HCT116 (cell line): ENCODE measurements around the gene SYNGR1. TPM values are rescaled to one million over a fixed set of nuclear protein-coding genes. Genes with fewer than 3 reads are reported as not detected.

Experiments used
- ATAC-seq: fragments of 200-7000 bp; cut with Tn5 transposase; 2 replicates; pipeline ENCODE4 v1.9.1; 2020; ENCODE audit warnings: mild to moderate bottlenecking, moderate library complexity
- BruUV-seq: library from RNA; stranded (reverse); fragments of 400-500 nt; replicated peaks from 2 replicates; lab custom pipeline; 2021; lab: Mats Ljungman, UMichigan
- CTCF ChIA-PET: fragments of 300-600 bp; sonication (Branson Sonifier 250); formaldehyde crosslinking; loops from one replicate; lab custom pipeline; 2021; ENCODE audit warnings: antibody characterized with exemption; lab: Charles Lee
- POLR2A ChIA-PET: fragments of 300-600, 350-600 bp; sonication (Branson Sonifier 250); formaldehyde crosslinking; loops from one replicate; lab custom pipeline; 2021; ENCODE audit warnings: antibody characterized with exemption; lab: Charles Lee
- RAD21 ChIA-PET, 2 experiments: fragments of 300-600 bp; sonication (Branson Sonifier 250); formaldehyde crosslinking; loops; one replicate each; lab custom pipeline; 2023; ENCODE audit warnings: low total read pairs in 2 of 2; ENCODE audit not compliant: uncharacterized antibody in 2 of 2, unreplicated experiment in 2 of 2, low non-redundant PET in 1 of 2; lab: Charles Lee
- DNase-seq: peaks from one replicate; pipeline ENCODE4 v3.0.0-alpha.2; 2010; ENCODE audit warnings: low read depth, low spot score
- H2AFZ ChIP-seq: fragments of 200-600 bp; shearing (Covaris generic), sonication (generic); 2 replicates; pipeline ENCODE4 v1.6.1; 2017; ENCODE audit warnings: low read depth, mixed run types, mixed read lengths, antibody characterized with exemption, low read length; ENCODE audit not compliant: poor library complexity, severe bottlenecking
- H3K27ac ChIP-seq: 2 replicates; pipeline ENCODE4 v1.5.1; 2012; ENCODE audit warnings: low read depth, low read length
- H3K27me3 ChIP-seq: fragments of 200-600 bp; sonication (generic); 2 replicates; pipeline ENCODE4 v1.6.1; 2016; ENCODE audit warnings: mixed run types, low read length, mixed read lengths; ENCODE audit not compliant: insufficient read depth
- H3K36me3 ChIP-seq, 2 experiments: fragments of 200-500 bp in 1 of 2; fragments of 200-600 bp in 1 of 2; sonication (Bioruptor generic) in 1 of 2; sonication (generic) in 1 of 2; 2 replicates each; pipeline versions ENCODE4 v1.5.1 to v1.6.1; 2014 to 2016; ENCODE audit warnings: low read length in 2 of 2, inconsistent platforms in 1 of 2, mixed read lengths in 1 of 2, mixed run types in 1 of 2; ENCODE audit not compliant: insufficient read depth in 2 of 2, control insufficient read depth in 1 of 2
- H3K4me1 ChIP-seq, 2 experiments: fragments of 200-600 bp in 1 of 2; sonication (generic) in 1 of 2; 2 replicates each; pipeline versions ENCODE4 v1.5.1 to v1.6.1; 2012 to 2017; ENCODE audit warnings: low read length in 2 of 2, inconsistent platforms in 1 of 2, mild to moderate bottlenecking in 1 of 2, mixed read lengths in 1 of 2, mixed run types in 1 of 2, moderate library complexity in 1 of 2; ENCODE audit not compliant: insufficient read depth in 2 of 2, control insufficient read depth in 1 of 2
- H3K4me2 ChIP-seq: fragments of 200-600 bp; sonication (generic); 2 replicates; pipeline ENCODE4 v1.6.1; 2017; ENCODE audit warnings: mixed run types, low read length, mixed read lengths
- H3K4me3 ChIP-seq, 2 experiments: fragments of 200-600 bp in 1 of 2; sonication (generic) in 1 of 2; replicated peaks in 1 of 2; 2 replicates each; pipeline ENCODE4 v1.5.1; 2011 to 2016; ENCODE audit warnings: low read length in 2 of 2, control low read depth in 1 of 2, low read depth in 1 of 2, mild to moderate bottlenecking in 1 of 2, mixed read lengths in 1 of 2, mixed run types in 1 of 2
- H3K79me2 ChIP-seq: fragments of 200-600 bp; sonication (generic); 2 replicates; pipeline ENCODE4 v1.6.1; 2017; ENCODE audit warnings: mild to moderate bottlenecking, mixed run types, low read length, moderate library complexity, mixed read lengths; ENCODE audit not compliant: insufficient read depth
- H3K9ac ChIP-seq: fragments of 200-600 bp; sonication (generic); 2 replicates; pipeline ENCODE4 v1.6.1; 2016; ENCODE audit warnings: low read length, mixed read lengths
- H3K9me2 ChIP-seq: fragments of 200-600 bp; sonication (generic), shearing (Covaris generic); 2 replicates; pipeline ENCODE4 v1.6.1; 2017; ENCODE audit warnings: mixed run types, mild to moderate bottlenecking, moderate library complexity; ENCODE audit not compliant: insufficient read depth
- H3K9me3 ChIP-seq, 2 experiments: fragments of 200-500 bp in 1 of 2; fragments of 200-600 bp in 1 of 2; sonication (Bioruptor generic) in 1 of 2; sonication (generic) in 1 of 2; 2 replicates each; pipeline ENCODE4 v1.6.1; 2014 to 2017; ENCODE audit warnings: low read length in 2 of 2, mixed read lengths in 2 of 2, inconsistent platforms in 1 of 2, low read depth in 1 of 2, mild to moderate bottlenecking in 1 of 2, mixed run types in 1 of 2, moderate library complexity in 1 of 2; ENCODE audit not compliant: control insufficient read depth in 1 of 2, insufficient read depth in 1 of 2
- H4K20me1 ChIP-seq: fragments of 200-600 bp; sonication (generic), shearing (Covaris generic); 2 replicates; pipeline ENCODE4 v1.6.1; 2017; ENCODE audit warnings: mixed run types, mild to moderate bottlenecking, moderate library complexity; ENCODE audit not compliant: insufficient read depth
- ATF3 ChIP-seq: IDR thresholded peaks from 2 replicates; pipeline ENCODE4 v1.6.1; 2012
- CBX3 ChIP-seq: IDR thresholded peaks from 2 replicates; pipeline ENCODE4 v1.6.1; 2012; ENCODE audit warnings: low read depth
- CEBPB ChIP-seq: IDR thresholded peaks from 2 replicates; pipeline ENCODE4 v1.6.1; 2012; ENCODE audit warnings: low read depth
- EGR1 ChIP-seq: IDR thresholded peaks from 2 replicates; pipeline ENCODE4 v1.6.1; 2012; ENCODE audit warnings: low read depth
- ELF1 ChIP-seq: IDR thresholded peaks from 2 replicates; pipeline ENCODE4 v1.6.1; 2012; ENCODE audit warnings: low read depth, borderline replicate concordance
- EZH2phosphoT487 ChIP-seq: fragments of 200-600 bp; IDR thresholded peaks from 2 replicates; pipeline ENCODE4 v1.6.1; 2018; ENCODE audit warnings: antibody characterized with exemption, borderline replicate concordance
- JUND ChIP-seq: IDR thresholded peaks from 2 replicates; pipeline ENCODE4 v1.6.1; 2012
- MAX ChIP-seq: IDR thresholded peaks from 2 replicates; pipeline ENCODE4 v1.6.1; 2012
- POLR2A ChIP-seq: IDR thresholded peaks from 2 replicates; pipeline ENCODE4 v1.7.0; 2011; ENCODE audit warnings: borderline replicate concordance; ENCODE audit not compliant: insufficient read depth, insufficient read length; ENCODE audit errors: extremely low read depth
- POLR2AphosphoS5 ChIP-seq: IDR thresholded peaks from 2 replicates; pipeline ENCODE4 v1.6.1; 2011; ENCODE audit warnings: mild to moderate bottlenecking, low read depth, low read length, moderate library complexity
- RAD21 ChIP-seq: IDR thresholded peaks from 2 replicates; pipeline ENCODE4 v1.6.1; 2012; ENCODE audit warnings: low read depth, mild to moderate bottlenecking
- REST ChIP-seq: IDR thresholded peaks from 2 replicates; pipeline ENCODE4 v1.6.1; 2012; ENCODE audit warnings: low read depth
- SRF ChIP-seq: IDR thresholded peaks from 2 replicates; pipeline ENCODE4 v1.6.1; 2012; ENCODE audit warnings: low read depth
- ZFX ChIP-seq: fragments of 450-650 bp; IDR thresholded peaks from 2 replicates; pipeline ENCODE4 v1.6.1; 2017
- ZNF274 ChIP-seq: fragments of 200-500 bp; sonication (Bioruptor generic); IDR thresholded peaks from 2 replicates; pipeline ENCODE4 v1.6.1; 2014; ENCODE audit warnings: mild to moderate bottlenecking, low read depth, low read length, inconsistent platforms
- intact Hi-C: fragments of 100-400 bp; cut with micrococcal nuclease; formaldehyde crosslinking; loops from 2 replicates; pipeline ENCODE4 v1.10.0; 2022
- total RNA-seq: library from RNA; stranded (reverse); gene quantifications from one replicate; pipeline ENCODE4 v1.2.1, GENCODE V29; 2021; ENCODE audit not compliant: unreplicated experiment

SYNGR1 gene
- total RNA-seq, 1 experiment from 2014 or later = 20.7 TPM

- Histone ChIP-seq H3K4me2 (peak overlapping the region; percentile 81), H3K4me3 (peak overlapping the region; percentile 86 to 99), H3K9me2 (no peaks in the 10 kb centered on the region), H3K4me1 (peaks cover 38 to 70% of the 10 kb centered on the region in 2 experiments), H2AFZ (no peak overlapping the region), H3K79me2 (peaks cover 65% of the 10 kb centered on the region), H3K27ac (peak overlapping the region; percentile 100), H3K9me3 (no peaks in the 10 kb centered on the region), H3K9ac (peak overlapping the region; percentile 98), H3K36me3 (peaks cover 44 to 68% of the 10 kb centered on the region in 2 experiments), H3K27me3 (no peaks in the 10 kb centered on the region), H4K20me1 (peaks cover 55% of the 10 kb centered on the region; the same call in 1 of the 2 replicates)
- ChIA-PET CTCF (interaction anchor here (1.1 to 3.9 kb wide), 4 partner anchors 27 to 212 kb away, joined by 3 to 16 read pairs (median 4); no protein-coding TSS in a partner anchor), POLR2A (interaction anchor here (1.0 to 6.4 kb wide), 13 partner anchors 7 to 314 kb away, joined by 3 to 88 read pairs (median 6); partner anchors contain the start of gene CBX7), RAD21 (no interaction called here)
- TF ChIP-seq ZNF274 (no peak), POLR2AphosphoS5 (0 out of 2 replicates have a peak, but pooled peaks have one; percentile 1)
- intact Hi-C loops = loop anchor here (5.0 kb wide), 1 partner anchor 205 kb away; the partner anchor contains the start of gene ATF4
- no TSS peak for BruUV-seq
- ATAC-seq = no peak
- DNase-seq = no peak
Measured at GRCh38 chr22:39317084-39317774, 32.6 kb upstream of the SYNGR1 start.

GRCh38 chr22:39317775-39318506, 31.9 kb upstream of the SYNGR1 start:
- no peaks in the 10 kb centered on the region for H3K9me2 ChIP-seq
- H3K9ac ChIP-seq = peak overlapping the region; percentile 98
- H3K4me2 ChIP-seq = peak overlapping the region; percentile 81
- BruUV-seq = no TSS peak
- ATAC-seq (no peak), DNase-seq (no peak)
- peak overlapping the region; percentile 86 to 99 for H3K4me3 ChIP-seq
- ChIA-PET CTCF (interaction anchor here (0.8 to 3.9 kb wide), 3 partner anchors 7 to 148 kb away, joined by 3 to 16 read pairs (median 4); no protein-coding TSS in a partner anchor), POLR2A (interaction anchor here (0.6 to 6.4 kb wide), 16 partner anchors 8 to 315 kb away, joined by 3 to 88 read pairs (median 8); partner anchors contain the start of genes ATF4, PDGFB and TAB1), RAD21 (no interaction called here)
- peaks cover 52% of the 10 kb centered on the region; the same call in 1 of the 2 replicates for H4K20me1 ChIP-seq
- H3K36me3 ChIP-seq = peaks cover 38 to 61% of the 10 kb centered on the region in 2 experiments
- intact Hi-C loops = loop anchor here (5.0 kb wide), 1 partner anchor 204 kb away; the partner anchor contains the start of gene ATF4
- H3K4me1 ChIP-seq = peaks cover 38 to 63% of the 10 kb centered on the region in 2 experiments
- peaks cover 62% of the 10 kb centered on the region for H3K79me2 ChIP-seq
- TF ChIP-seq SRF (no peak), ZFX (no peak), POLR2AphosphoS5 (no peak), ATF3 (no peak), JUND (no peak), CEBPB (no peak), ELF1 (no peak), REST (no peak), RAD21 (no peak), CBX3 (no peak), MAX (no peak), EZH2phosphoT487 (no peak), POLR2A (no peak), EGR1 (no peak)
- TF ChIP-seq, all 23 proteins: peak for 0
- Histone ChIP-seq H3K27me3 (no peaks in the 10 kb centered on the region), H3K9me3 (no peaks in the 10 kb centered on the region), H3K27ac (peak overlapping the region; percentile 100), H2AFZ (no peak overlapping the region)
